ENCODE results near the gene VPS18.

- TF ChIP-seq POLR2A (IDR thresholded peaks at IDR 0.05; ENCODE audit: low read length) = no peak
- no peak for TF ChIP-seq GATA1 (IDR thresholded peaks at IDR 0.05; ENCODE audit: low read depth, low read length)
Measured at GRCh38 chr15:40941068-40941527, 46.8 kb downstream of the VPS18 start.
